Skeletal muscle tissue (tissue), 4 donors: Measurements from ENCODE around the gene OVCH2. TPM values are rescaled to one million over a fixed set of nuclear protein-coding genes. Genes with fewer than 3 reads are reported as not detected.

Experiments used
- H3K27ac ChIP-seq: one replicate; pipeline ENCODE4 v1.7.0; 2013; ENCODE audit warnings: mild to moderate bottlenecking, low read depth, low read length, inconsistent platforms
- H3K27me3 ChIP-seq, 3 donors: one replicate each; pipeline ENCODE4 v1.7.0; 2013; ENCODE audit warnings: low read length in 3 of 3; ENCODE audit not compliant: control insufficient read depth in 3 of 3, insufficient read depth in 3 of 3
- H3K36me3 ChIP-seq, 3 donors: one replicate each; pipeline ENCODE4 v1.7.0; 2013; ENCODE audit warnings: low read length in 3 of 3; ENCODE audit not compliant: control insufficient read depth in 3 of 3, insufficient read depth in 3 of 3
- H3K4me1 ChIP-seq, 3 donors: one replicate each; pipeline ENCODE4 v1.7.0; 2013; ENCODE audit warnings: low read length in 3 of 3, mild to moderate bottlenecking in 3 of 3; ENCODE audit not compliant: control insufficient read depth in 3 of 3, insufficient read depth in 3 of 3
- H3K4me3 ChIP-seq, 3 donors: one replicate each; pipeline ENCODE4 v1.7.0; 2013; ENCODE audit warnings: low read length in 3 of 3
- H3K9ac ChIP-seq, 3 donors: one replicate each; pipeline ENCODE4 v1.7.0; 2013; ENCODE audit warnings: low read length in 3 of 3, mild to moderate bottlenecking in 3 of 3, moderate library complexity in 2 of 3, low read depth in 1 of 3
- H3K9me3 ChIP-seq, 3 donors: one replicate each; pipeline ENCODE4 v1.7.0; 2013; ENCODE audit warnings: low read length in 3 of 3; ENCODE audit not compliant: control insufficient read depth in 3 of 3
- total RNA-seq: library from RNA; depleted of rRNA; stranded (reverse); fragments of >200 nt; gene quantifications from one replicate; pipeline ENCODE4 v1.2.3, GENCODE V29; 2014
- donor health status: Osteomylitis.

Gene OVCH2
- total RNA-seq, 1 donor from 2014 or later = not detected

DNA sequence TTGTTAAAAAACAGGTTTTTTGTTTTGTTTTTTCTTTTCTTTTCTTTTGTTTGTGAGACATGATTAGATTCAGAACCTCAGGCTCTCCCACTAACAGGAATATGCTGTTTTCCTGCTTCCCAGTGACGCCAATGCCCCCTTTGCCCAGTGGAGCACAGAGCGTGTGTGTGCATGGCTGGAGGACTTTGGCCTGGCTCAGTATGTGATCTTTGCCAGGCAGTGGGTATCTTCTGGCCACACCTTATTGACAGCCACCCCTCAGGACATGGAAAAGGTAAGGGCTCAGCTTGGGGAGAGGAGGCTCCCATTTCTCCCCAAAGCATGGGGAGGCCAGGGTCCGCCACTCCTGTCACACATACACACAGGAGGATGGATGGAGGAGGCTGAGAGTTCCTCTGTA is 58.0 kb downstream of the OVCH2 start:
- H3K4me1 ChIP-seq = no peaks in the 10 kb centered on the region
- H3K9me3 ChIP-seq = no peaks in the 10 kb centered on the region
- H3K36me3 ChIP-seq = peaks cover 55 to 63% (median 60%) of the 10 kb centered on the region in 3 donors
- H3K27ac ChIP-seq = no peak overlapping the region
- no peaks in the 10 kb centered on the region for H3K27me3 ChIP-seq
- no peak overlapping the region for H3K9ac ChIP-seq
- H3K4me3 ChIP-seq = no peak overlapping the region

DNA sequence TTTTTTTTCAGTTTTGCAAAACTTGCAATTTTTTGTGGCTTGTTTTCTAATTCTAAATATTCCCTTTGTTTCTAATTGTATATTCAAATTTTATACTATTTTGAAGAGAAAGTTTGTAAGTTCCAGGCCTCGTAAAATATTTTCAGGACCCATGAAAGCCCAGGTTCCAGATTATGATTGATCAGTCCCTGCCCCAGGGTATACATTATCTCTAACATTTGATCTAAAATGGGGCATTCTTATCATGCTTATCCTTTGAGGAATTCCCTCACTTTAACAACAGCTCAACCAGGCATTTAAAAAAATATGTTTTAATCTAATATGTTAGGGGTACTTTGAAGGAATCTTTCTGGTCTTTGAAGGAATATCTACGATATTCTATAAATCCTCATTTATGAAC is 59.4 kb downstream of the OVCH2 start:
- Histone ChIP-seq H3K9me3 (no peaks in the 10 kb centered on the region), H3K36me3 (peaks cover 52 to 62% (median 59%) of the 10 kb centered on the region in 3 donors), H3K27me3 (no peaks in the 10 kb centered on the region), H3K4me1 (no peaks in the 10 kb centered on the region), H3K4me3 (no peak overlapping the region), H3K9ac (no peak overlapping the region), H3K27ac (no peak overlapping the region)

DNA sequence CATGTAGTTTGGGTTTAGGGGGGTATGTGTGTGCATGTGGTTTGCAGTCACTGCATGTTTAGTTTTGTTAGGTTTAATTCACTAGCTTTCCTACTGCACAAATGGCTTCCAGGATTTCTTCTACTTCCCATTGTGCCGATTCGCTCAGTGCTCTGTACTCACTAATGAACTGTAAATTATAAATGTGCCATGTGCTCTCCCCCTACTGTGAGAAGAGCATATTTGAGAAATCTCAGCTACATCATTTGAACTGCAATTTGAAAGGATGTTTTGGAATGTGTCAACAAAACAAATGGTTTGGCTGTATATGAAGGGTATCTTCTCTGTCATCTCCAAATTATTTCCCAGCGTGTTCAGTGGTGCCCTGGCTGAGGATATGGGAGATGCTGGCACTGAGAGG is 61.1 kb downstream of the OVCH2 start:
- Histone ChIP-seq H3K9ac (no peak overlapping the region), H3K4me1 (no peaks in the 10 kb centered on the region), H3K36me3 (peaks cover 46 to 62% (median 59%) of the 10 kb centered on the region in 3 donors), H3K27me3 (no peaks in the 10 kb centered on the region), H3K27ac (no peak overlapping the region), H3K4me3 (no peak overlapping the region), H3K9me3 (no peaks in the 10 kb centered on the region)

DNA sequence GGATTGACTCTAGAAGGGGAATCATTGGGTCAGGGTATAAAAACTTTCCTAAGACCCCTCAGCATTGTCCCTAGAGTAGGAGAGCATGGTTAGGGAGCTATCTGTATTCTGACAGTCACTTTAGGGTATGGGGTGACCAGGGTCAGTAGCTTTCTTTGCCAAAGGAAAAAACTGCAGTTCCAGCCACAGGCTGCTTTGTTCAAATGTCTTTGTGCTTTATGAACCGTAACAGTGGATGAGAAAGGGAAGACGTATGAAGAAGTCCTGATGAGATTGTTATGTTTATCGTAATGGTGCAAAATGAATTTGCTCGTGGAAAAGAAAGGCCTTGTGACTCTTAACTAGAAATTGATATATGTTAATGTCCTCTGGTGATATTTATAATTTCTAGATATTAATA is 63.0 kb downstream of the OVCH2 start:
- H3K4me3 ChIP-seq = no peak overlapping the region
- H3K9me3 ChIP-seq = no peaks in the 10 kb centered on the region
- no peak overlapping the region for H3K27ac ChIP-seq
- peaks cover 38 to 58% (median 51%) of the 10 kb centered on the region in 3 donors for H3K36me3 ChIP-seq
- no peaks in the 10 kb centered on the region for H3K27me3 ChIP-seq
- H3K4me1 ChIP-seq = peaks cover 0 to 6% (median 0%) of the 10 kb centered on the region in 3 donors
- H3K9ac ChIP-seq = no peak overlapping the region

DNA sequence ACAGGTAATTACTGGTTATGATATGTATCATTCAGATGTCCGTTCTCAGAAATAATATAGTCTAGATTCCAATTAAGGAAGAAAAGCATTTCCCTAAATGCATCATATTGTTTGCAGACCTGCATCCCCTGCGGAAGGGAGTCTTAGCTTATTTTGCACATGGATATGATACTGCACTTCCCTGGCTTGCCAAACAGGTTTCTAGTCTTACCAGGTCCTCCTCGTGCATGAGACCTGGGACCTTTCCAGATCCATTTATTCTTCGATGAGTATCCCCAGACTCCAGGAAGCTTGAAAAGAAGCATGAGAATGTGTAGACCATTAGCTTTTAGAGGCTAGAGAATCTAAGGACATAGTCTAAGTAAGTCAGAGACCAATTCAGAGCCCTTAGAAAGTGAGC is 63.5 kb downstream of the OVCH2 start:
- peaks cover 42 to 57% (median 51%) of the 10 kb centered on the region in 3 donors for H3K36me3 ChIP-seq
- H3K9me3 ChIP-seq = no peaks in the 10 kb centered on the region

DNA sequence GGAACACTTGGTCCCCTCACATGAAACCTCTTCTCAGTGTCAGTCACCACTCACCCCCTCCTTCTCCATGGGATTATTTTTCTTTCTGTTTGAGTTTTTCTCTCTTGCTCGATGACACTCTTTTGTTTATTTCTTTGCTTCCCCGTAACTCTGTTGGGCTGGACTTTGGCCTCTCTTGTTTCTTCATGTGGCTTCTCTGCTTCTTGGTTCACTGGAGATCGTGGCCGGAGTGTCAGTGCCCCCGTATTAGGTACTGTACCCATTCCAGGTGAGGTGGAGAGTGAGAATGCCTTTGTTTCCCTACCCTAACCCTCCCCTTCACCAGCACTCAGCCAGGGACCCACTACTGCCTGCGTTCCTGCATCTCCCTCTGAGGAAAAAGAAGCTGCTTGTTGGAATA is 65.5 kb downstream of the OVCH2 start:
- H3K27ac ChIP-seq = no peak overlapping the region
- peaks cover 0 to 8% (median 6%) of the 10 kb centered on the region in 3 donors for H3K4me1 ChIP-seq
- no peak overlapping the region for H3K4me3 ChIP-seq
- H3K9ac ChIP-seq = no peak overlapping the region
- H3K36me3 ChIP-seq = peaks cover 55 to 69% (median 67%) of the 10 kb centered on the region in 3 donors
- no peaks in the 10 kb centered on the region for H3K9me3 ChIP-seq
- H3K27me3 ChIP-seq = no peaks in the 10 kb centered on the region

More for the DNA sequence above, 63.5 kb downstream of the OVCH2 start:
- H3K4me3 ChIP-seq = no peak overlapping the region
- H3K27ac ChIP-seq = no peak overlapping the region
- H3K27me3 ChIP-seq = no peaks in the 10 kb centered on the region
- H3K4me1 ChIP-seq = peaks cover 0 to 6% (median 2%) of the 10 kb centered on the region in 3 donors
- no peak overlapping the region for H3K9ac ChIP-seq

DNA sequence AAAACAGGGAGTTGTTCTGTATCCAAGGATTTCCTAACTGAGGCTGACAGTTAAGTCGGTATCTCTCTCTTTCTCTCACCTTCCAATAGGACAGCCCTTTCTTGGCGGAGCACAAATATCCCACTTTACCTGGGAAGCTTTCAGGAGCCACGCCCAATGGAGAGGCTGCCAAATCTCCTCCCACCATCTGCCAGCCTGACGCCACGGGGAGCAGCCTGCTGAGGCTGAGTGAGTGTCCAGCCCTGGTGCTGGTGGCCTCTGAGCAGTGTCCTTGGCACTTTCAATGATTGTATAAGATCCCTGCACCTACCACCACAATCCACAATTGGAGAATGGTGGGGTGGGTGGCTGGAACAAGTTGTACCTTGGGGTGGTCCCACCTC is 66.6 kb downstream of the OVCH2 start:
- H3K9me3 ChIP-seq = no peaks in the 10 kb centered on the region
- no peak overlapping the region for H3K4me3 ChIP-seq
- no peak overlapping the region for H3K9ac ChIP-seq
- H3K4me1 ChIP-seq = peaks cover 0 to 11% (median 6%) of the 10 kb centered on the region in 3 donors
- H3K27me3 ChIP-seq = no peaks in the 10 kb centered on the region
- peaks cover 56 to 74% (median 72%) of the 10 kb centered on the region in 3 donors for H3K36me3 ChIP-seq
- no peak overlapping the region for H3K27ac ChIP-seq

Other genes starting within 250 kb of the OVCH2 start
- gene OLFML1, start 221.0 kb downstream of the OVCH2 start, total RNA-seq = 29.2 TPM
- gene PPFIBP2, start 192.5 kb downstream of the OVCH2 start, total RNA-seq = 65.8 TPM
- gene CYB5R2, start 33.0 kb downstream of the OVCH2 start, total RNA-seq = 2.6 TPM
- gene OR5P2, start 90.5 kb upstream of the OVCH2 start, total RNA-seq = not detected
- not detected for gene OR5P3, start 124.4 kb upstream of the OVCH2 start, total RNA-seq
- gene OR10A6, start 224.8 kb upstream of the OVCH2 start, total RNA-seq = not detected
- gene OR10A3, start 235.2 kb upstream of the OVCH2 start, total RNA-seq = not detected